ENCODE results near the gene ROBO1. TPM values are rescaled to one million over a fixed set of nuclear protein-coding genes. Genes with fewer than 3 reads are reported as not detected.

Gene ROBO1
- total RNA-seq, 1 donor from 2014 or later = 169 TPM

DNA sequence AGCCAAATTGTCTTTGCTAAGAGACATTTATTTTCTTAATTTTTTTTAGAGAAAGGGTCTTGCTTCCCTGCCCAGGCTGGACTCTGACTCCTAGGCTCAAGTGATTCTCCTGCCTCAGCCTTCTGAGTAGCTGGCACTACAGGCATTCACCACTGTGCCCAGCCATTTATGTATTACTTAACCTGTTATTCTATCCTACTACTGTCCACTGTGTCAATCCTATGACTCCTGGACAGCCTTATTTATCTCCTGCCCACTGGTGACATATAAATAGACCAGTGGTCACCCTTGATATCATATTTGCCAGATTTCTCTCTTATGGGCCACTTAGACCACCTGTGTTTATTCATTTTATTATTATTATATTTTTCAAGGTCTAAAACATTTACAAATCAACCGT is 161.4 kb downstream of the ROBO1 start:
- Histone ChIP-seq H3K27ac (no peak overlapping the region), H3K4me2 (no peak overlapping the region), H2AFZ (replicated peaks) (no peak overlapping the region), H3K27me3 (no peaks in the 10 kb centered on the region), H3K9ac (no peak overlapping the region), H3K9me3 (ENCODE audit: low read depth) (no peaks in the 10 kb centered on the region), H3F3A (ENCODE audit: low read depth) (no peaks in the 10 kb centered on the region), H4K20me1 (ENCODE audit: low read depth) (no peaks in the 10 kb centered on the region), H3K36me3 (no peaks in the 10 kb centered on the region), H3K79me2 (ENCODE audit: low read depth) (no peaks in the 10 kb centered on the region), H3K4me3 (no peak overlapping the region), H3K4me1 (no peaks in the 10 kb centered on the region)
- H3K9me3 Mint-ChIP-seq = peaks cover under 1% of the 10 kb centered on the region
- H3K36me3 Mint-ChIP-seq = peaks cover under 1% of the 10 kb centered on the region
- no peak overlapping the region for H3K27ac Mint-ChIP-seq
- H3K27me3 Mint-ChIP-seq (ENCODE audit: insufficient read depth, low read depth) = no peaks in the 10 kb centered on the region
- DNase-seq (ENCODE audit: low spot score) = no peak
- H3K4me1 Mint-ChIP-seq = no peaks in the 10 kb centered on the region
- no peak for TF ChIP-seq EZH2phosphoT487 (IDR thresholded peaks at IDR 0.05)
- no peak for TF ChIP-seq EZH2 (IDR thresholded peaks at IDR 0.05)
- TF ChIP-seq, protein P1, sequence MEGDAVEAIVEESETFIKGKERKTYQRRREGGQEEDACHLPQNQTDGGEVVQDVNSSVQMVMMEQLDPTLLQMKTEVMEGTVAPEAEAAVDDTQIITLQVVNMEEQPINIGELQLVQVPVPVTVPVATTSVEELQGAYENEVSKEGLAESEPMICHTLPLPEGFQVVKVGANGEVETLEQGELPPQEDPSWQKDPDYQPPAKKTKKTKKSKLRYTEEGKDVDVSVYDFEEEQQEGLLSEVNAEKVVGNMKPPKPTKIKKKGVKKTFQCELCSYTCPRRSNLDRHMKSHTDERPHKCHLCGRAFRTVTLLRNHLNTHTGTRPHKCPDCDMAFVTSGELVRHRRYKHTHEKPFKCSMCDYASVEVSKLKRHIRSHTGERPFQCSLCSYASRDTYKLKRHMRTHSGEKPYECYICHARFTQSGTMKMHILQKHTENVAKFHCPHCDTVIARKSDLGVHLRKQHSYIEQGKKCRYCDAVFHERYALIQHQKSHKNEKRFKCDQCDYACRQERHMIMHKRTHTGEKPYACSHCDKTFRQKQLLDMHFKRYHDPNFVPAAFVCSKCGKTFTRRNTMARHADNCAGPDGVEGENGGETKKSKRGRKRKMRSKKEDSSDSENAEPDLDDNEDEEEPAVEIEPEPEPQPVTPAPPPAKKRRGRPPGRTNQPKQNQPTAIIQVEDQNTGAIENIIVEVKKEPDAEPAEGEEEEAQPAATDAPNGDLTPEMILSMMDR (IDR thresholded peaks at IDR 0.05) = no peak
- H3K4me3 Mint-ChIP-seq = no peak overlapping the region

DNA sequence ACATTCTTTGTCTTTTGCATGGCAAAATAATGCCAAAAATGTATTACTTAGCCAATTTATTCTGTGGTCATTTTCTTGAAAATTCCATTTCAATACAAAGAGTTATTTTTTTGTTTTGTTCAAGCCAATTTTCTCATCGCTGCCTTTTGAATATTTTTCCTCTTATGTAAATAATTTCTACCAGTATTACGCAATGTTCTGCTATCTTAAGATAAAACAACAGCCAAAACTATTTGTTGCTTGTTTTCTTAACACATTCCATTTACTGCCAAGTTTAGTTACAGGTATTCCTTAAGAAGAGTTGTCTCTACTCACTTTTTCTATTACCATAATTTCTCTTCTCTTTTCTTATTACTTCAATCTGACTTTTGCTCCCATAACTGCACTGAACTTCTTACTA is 163.1 kb downstream of the ROBO1 start:
- H3K9me3 ChIP-seq (ENCODE audit: low read depth) = no peaks in the 10 kb centered on the region
- Mint-ChIP-seq H3K27ac (no peak overlapping the region), H3K4me1 (no peaks in the 10 kb centered on the region), H3K9me3 (no peaks in the 10 kb centered on the region), H3K27me3 (ENCODE audit: insufficient read depth, low read depth) (no peaks in the 10 kb centered on the region), H3K4me3 (no peak overlapping the region), H3K36me3 (no peaks in the 10 kb centered on the region)
- peaks cover 7% of the 10 kb centered on the region for H3K4me1 ChIP-seq
- no peak overlapping the region for H2AFZ ChIP-seq (replicated peaks)
- H3K27ac ChIP-seq = no peak overlapping the region
- TF ChIP-seq, protein P1 (IDR thresholded peaks at IDR 0.05) = no peak
- TF ChIP-seq EZH2phosphoT487 (IDR thresholded peaks at IDR 0.05) (no peak), EZH2 (IDR thresholded peaks at IDR 0.05) (no peak)
- no peak overlapping the region for H3K4me3 ChIP-seq
- H3K4me2 ChIP-seq = no peak overlapping the region
- no peaks in the 10 kb centered on the region for H3F3A ChIP-seq (ENCODE audit: low read depth)
- no peak overlapping the region for H3K9ac ChIP-seq
- H3K36me3 ChIP-seq = no peaks in the 10 kb centered on the region
- DNase-seq (ENCODE audit: low spot score) = no peak
- H3K27me3 ChIP-seq = no peaks in the 10 kb centered on the region
- H4K20me1 ChIP-seq (ENCODE audit: low read depth) = no peaks in the 10 kb centered on the region
- no peaks in the 10 kb centered on the region for H3K79me2 ChIP-seq (ENCODE audit: low read depth)

DNA sequence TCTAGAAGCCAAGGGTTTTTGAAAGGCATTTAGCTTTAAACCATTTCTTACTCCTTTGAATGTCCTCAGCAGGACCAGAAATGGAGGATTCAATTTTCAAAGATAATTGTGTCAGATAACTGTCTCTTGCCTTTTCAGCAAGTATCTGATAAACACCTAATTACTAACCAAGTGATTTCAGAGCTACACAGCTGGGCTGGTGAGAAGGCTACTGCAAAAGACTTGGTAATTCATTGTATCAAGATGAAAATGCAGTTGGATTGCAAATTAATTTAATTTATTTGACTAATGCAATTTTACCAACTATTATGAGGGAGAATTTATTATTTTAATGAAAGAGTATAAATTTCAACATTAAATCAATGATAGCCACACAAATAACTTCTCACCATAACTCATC is 165.4 kb downstream of the ROBO1 start:
- H3K27ac Mint-ChIP-seq = no peak overlapping the region
- no peak overlapping the region for H3K4me3 Mint-ChIP-seq
- H3K27me3 Mint-ChIP-seq (ENCODE audit: insufficient read depth, low read depth) = no peaks in the 10 kb centered on the region
- H3F3A ChIP-seq (ENCODE audit: low read depth) = no peaks in the 10 kb centered on the region
- peaks cover 7% of the 10 kb centered on the region for H3K4me1 ChIP-seq
- DNase-seq (ENCODE audit: low spot score) = no peak
- no peaks in the 10 kb centered on the region for H4K20me1 ChIP-seq (ENCODE audit: low read depth)
- no peaks in the 10 kb centered on the region for H3K79me2 ChIP-seq (ENCODE audit: low read depth)
- no peaks in the 10 kb centered on the region for H3K27me3 ChIP-seq
- no peaks in the 10 kb centered on the region for H3K9me3 ChIP-seq (ENCODE audit: low read depth)
- no peak overlapping the region for H3K27ac ChIP-seq
- no peak overlapping the region for H3K4me3 ChIP-seq
- H3K9me3 Mint-ChIP-seq = no peaks in the 10 kb centered on the region
- no peaks in the 10 kb centered on the region for H3K36me3 Mint-ChIP-seq
- no peak overlapping the region for H3K4me2 ChIP-seq
- H3K36me3 ChIP-seq = no peaks in the 10 kb centered on the region
- no peak for TF ChIP-seq EZH2 (IDR thresholded peaks at IDR 0.05)
- no peak overlapping the region for H3K9ac ChIP-seq
- no peak overlapping the region for H2AFZ ChIP-seq (replicated peaks)
- H3K4me1 Mint-ChIP-seq = peaks cover 4% of the 10 kb centered on the region

DNA sequence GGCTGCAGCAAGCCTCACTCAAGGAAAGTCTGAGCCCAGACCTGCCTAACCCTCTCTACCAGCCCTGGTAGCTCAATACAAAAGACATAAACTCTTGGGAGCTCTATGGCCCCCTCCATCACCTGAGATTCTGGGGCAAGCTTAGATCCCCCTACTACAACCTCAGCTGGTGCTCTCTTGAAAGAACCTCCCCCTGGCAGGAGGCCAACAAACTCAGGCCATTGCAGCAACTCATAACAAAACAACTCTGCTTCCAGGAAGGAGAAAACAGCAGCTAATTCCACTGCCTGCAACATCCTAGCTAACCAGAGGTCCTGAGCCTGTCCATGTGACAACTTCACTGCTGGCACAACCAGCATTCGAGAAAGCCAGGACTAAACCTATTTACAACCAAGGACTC is 169.2 kb downstream of the ROBO1 start:
- peaks cover 7% of the 10 kb centered on the region for H3K4me1 ChIP-seq
- Mint-ChIP-seq H3K4me1 (peaks cover 4% of the 10 kb centered on the region), H3K36me3 (no peaks in the 10 kb centered on the region), H3K4me3 (no peak overlapping the region), H3K27me3 (ENCODE audit: insufficient read depth, low read depth) (no peaks in the 10 kb centered on the region), H3K9me3 (no peaks in the 10 kb centered on the region), H3K27ac (no peak overlapping the region)
- H3K27me3 ChIP-seq = no peaks in the 10 kb centered on the region
- no peak overlapping the region for H3K27ac ChIP-seq
- H3K4me2 ChIP-seq = no peak overlapping the region
- no peak overlapping the region for H3K9ac ChIP-seq
- no peaks in the 10 kb centered on the region for H3K79me2 ChIP-seq (ENCODE audit: low read depth)
- H2AFZ ChIP-seq (replicated peaks) = peak overlapping the region; percentile 95
- no peaks in the 10 kb centered on the region for H3F3A ChIP-seq (ENCODE audit: low read depth)
- no peaks in the 10 kb centered on the region for H3K9me3 ChIP-seq (ENCODE audit: low read depth)
- TF ChIP-seq EZH2phosphoT487 (IDR thresholded peaks at IDR 0.05) = no peak
- no peak for TF ChIP-seq EZH2 (IDR thresholded peaks at IDR 0.05)
- TF ChIP-seq, protein P1 (IDR thresholded peaks at IDR 0.05) = no peak
- no peaks in the 10 kb centered on the region for H4K20me1 ChIP-seq (ENCODE audit: low read depth)
- DNase-seq (ENCODE audit: low spot score) = peak; percentile 17
- H3K36me3 ChIP-seq = no peaks in the 10 kb centered on the region
- no peak overlapping the region for H3K4me3 ChIP-seq
